Activated CD8-positive, alpha-beta memory T cell treated with anti-CD3 and anti-CD28 coated beads, Interleukin-2, amount 50 U/mL, for 48 hours (primary cell): ENCODE data around the gene MBD2.
"Not testable (repeated sequence)": the region's sequence is repeated elsewhere in the genome, so short reads cannot be mapped to it uniquely, and the experiment has no call there.

Source experiments
- DNase-seq: peaks from one replicate; pipeline ENCODE4 v3.0.0-alpha.2; 2020

The MBD2 gene, protein sequence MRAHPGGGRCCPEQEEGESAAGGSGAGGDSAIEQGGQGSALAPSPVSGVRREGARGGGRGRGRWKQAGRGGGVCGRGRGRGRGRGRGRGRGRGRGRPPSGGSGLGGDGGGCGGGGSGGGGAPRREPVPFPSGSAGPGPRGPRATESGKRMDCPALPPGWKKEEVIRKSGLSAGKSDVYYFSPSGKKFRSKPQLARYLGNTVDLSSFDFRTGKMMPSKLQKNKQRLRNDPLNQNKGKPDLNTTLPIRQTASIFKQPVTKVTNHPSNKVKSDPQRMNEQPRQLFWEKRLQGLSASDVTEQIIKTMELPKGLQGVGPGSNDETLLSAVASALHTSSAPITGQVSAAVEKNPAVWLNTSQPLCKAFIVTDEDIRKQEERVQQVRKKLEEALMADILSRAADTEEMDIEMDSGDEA

DNA sequence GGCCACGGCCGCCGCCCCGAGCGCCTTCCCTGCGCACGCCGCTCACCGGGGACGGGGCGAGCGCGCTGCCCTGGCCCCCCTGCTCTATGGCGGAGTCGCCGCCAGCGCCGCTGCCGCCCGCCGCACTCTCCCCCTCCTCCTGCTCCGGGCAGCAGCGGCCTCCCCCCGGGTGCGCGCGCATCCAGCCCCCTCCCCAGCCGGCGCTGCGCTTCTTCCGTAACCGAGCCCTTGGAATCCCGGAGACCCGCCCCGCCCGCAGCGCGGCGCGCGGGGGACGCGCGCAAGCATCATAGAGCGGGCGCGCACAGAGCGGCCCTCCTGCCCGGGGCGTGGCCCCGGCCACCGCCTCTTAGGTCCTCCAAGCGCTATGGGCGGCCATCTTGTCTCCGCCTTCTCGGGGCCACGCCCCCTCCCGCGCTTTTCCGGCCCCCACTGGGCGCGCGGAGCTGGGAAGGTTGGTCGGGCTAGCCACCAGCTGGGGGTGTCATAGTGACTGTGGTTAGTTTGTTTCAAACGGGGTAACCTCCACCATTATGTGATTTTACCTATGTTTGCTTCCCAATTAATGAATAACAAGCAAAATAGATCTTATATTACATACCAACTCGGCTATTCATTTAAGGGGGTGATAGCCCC is at the start of gene MBD2:
MBD2 (minus strand) TSS at position 291 of the 636 bp plus-strand sequence; CDS start at position 181, 110 bp downstream.
- DNase-seq = peak; percentile 96

DNA sequence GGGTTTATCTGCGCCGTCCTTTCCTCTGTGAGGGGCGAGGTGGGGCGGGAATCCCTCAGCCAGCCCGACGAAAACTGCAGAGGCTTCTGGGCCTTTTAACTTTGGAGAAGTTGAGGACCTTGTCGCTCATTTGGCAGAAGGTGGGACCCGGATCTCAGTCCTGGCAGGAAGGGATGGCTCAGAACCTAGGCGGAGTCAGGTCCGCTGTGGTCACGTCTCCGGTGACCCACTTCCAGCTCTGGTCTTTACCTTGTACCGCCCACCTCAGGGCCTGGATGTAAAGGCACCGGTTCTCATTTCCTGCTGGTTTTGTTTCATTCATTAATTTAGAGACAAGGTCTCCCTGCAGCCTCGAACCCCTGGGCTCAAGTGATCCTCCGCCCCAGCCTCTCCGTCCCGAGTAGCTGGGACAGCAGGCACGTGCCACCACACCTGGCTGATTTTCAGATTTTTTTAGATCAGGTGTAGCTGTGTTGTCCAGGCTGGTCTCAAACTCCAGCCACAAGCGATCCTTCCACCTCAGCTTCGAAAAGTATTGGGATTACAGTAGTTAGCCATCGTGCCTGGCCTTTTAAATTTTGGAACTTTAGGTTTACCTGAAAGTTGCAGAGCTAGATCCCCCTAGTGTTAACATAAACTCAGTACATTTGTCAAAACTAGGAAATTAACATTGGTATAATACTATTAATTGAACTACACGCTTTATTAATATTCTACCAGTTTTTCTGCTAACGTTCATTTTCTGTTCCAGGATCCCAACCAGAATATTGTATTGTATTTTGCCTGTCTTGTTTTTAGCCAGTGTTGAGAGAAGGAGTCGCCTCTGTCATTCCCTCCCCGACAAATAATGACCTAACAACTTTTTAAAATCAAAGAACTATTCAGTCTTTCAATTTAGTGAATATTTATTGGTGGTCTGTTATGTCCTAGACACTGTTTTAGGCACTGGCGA is 45.7 kb upstream of the MBD2 start:
- DNase-seq = no peak

DNA sequence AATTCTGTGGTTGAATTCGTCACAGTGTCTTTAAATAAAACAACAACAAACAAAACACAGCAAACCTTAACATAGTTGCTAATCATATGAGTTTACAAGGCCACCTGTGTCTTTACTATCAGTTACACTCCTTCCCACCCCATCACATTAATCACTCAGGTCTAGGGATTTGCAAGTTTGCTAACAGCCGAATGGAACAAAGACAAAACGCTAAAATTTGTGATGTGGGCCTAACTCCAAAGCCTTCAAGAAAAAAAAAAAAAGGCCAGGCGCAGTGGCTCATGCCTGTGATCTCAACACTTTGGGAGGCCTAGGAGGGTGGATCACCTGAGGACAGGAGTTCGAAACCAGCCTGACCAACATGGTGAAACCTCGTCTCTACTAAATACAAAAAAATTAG is 44.3 kb upstream of the MBD2 start:
- DNase-seq = no peak

DNA sequence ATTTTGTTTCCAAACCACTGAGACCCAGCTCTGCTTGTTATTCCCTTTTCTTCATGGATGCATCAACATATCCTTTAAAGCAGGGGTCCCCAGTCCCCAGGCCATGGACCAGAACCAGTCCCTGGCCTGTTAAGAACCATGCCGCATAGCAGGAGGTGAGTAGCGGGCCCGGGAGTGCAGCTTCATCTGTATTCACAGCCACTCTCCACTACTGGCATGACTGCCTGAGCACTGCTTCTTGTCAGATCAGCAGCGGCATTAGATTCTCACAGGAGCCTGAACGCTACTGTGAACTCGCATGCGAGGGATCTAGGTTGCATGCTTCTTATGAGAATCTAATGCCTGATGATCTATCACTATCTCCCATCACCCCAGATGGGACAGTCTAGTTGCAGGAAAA is 43.2 kb upstream of the MBD2 start:
- no peak for DNase-seq

DNA sequence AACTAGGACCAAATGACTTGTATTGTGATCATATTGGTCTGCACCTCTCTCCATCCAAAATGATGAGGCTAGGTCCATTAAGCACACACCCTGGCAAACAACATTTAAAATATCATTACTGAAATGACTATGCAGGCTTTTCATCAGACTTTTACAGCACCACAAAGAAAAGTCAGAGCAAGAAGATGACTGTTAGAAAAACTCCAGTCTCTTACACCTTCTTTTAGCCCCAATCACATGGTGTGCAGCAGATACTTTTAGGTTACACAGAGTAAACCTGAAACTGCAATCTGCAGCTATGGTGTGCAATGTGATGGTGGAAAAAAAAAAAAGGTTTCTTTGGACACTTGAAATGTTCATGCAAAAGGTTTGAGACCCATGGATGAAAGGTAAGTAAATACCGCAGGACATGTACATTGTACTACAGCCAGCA is 39.5 kb upstream of the MBD2 start:
- no peak for DNase-seq

DNA sequence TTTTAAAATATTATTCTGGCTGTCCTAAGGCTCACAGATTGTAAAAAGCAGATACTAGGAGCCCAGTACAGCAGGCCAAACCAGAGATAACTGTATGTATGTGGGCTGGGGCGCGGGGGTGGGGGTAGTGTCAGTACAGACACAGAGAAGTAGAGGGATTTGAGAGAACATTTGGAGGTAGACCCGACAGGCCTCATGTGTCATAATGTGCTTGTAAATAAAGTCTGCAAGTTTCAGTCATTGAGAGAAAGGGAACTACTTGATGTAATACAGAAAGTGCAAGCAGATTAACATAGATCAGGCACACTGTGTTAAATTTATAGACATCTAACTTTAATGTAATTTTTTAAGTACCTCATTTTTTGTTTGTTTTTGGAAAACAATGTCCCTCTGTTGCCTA is 37.4 kb upstream of the MBD2 start:
- no peak for DNase-seq

DNA sequence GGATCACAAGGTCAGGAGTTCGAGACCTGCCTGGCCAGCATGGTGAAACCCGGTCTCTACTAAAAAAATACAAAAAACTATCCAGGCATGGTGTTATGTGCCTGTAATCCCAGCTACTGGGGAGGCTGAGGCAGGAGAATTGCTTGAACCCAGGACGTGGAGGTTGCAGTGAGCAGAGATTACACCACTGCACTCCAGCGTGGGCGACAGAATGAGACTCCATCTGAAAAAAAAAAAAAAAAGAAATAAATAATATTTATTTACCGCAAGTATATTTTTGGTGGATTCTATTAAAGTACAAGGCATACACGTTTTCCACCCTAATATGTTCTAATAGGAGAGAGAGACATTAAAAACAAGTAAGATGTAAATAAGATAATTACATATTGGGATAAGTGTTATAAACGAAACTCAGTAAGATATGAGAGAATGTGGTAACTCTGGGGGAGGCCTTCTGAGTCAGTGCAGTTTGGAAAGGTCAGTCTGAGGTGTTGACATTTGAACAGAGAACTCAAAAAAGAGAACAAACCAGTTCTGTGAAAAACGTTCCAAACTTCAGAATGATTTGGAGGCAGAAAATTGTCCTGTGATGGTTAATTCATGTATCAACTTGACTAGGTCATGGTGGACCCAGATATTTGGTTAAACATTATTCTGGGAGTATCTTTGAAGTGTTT is 36.1 kb upstream of the MBD2 start:
- DNase-seq = no peak

DNA sequence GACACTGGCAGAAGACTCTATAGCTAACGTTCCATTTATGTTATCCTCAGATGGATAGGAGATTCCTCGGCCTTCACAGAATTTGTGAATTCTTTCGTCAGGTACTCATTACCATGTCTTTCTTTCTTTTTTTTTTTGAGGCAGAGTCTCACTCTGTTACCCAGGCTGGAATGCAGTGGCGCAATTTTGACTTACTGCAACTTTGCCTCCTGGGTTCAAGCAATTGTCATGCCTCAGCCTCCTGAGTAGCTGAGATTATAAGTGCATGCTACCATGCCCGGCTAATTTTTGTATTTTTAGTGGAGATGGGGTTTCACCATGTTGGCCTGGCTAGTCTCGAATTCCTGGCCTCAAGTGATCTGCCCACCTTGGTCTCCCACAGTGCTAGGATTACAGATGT is 33.3 kb upstream of the MBD2 start:
- not testable (repeated sequence) for DNase-seq

DNA sequence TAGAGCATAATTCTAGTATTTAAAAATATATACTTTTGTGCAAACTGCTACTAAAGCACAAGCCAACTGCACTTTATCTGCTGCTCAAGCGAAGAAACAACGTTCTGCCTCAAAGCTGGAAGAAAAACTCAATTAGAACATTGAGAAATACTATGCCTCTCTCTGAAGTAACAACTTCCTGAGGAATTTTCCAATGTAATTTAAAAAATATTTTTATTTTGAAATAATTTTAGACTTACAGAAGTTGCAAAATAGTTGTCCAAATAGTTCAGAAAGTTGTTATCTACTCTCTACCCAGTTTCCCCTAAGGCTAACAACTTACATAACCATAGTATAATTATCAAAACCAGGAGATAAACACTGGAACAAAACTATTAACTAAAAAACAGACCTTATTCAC is 32.5 kb upstream of the MBD2 start:
- no peak for DNase-seq

DNA sequence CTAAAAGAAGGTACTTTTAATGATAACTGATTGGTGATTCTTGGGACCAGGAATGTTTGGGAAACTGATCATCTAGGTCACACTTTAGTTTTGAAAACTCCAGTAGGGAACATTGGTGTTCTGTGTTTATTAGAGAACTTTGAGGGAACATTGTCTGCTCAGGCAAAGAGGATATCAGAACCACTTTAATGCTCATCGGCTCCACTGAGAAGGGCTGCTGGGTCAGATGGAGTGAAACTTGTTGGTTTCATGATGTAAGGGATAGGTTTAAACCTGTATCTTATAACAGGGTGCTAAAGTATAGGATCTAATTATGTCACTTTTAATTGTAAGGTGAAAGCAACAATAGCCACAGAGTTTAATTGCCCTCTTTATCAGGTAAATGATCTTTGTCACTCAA is 30.7 kb upstream of the MBD2 start:
- no peak for DNase-seq

DNA sequence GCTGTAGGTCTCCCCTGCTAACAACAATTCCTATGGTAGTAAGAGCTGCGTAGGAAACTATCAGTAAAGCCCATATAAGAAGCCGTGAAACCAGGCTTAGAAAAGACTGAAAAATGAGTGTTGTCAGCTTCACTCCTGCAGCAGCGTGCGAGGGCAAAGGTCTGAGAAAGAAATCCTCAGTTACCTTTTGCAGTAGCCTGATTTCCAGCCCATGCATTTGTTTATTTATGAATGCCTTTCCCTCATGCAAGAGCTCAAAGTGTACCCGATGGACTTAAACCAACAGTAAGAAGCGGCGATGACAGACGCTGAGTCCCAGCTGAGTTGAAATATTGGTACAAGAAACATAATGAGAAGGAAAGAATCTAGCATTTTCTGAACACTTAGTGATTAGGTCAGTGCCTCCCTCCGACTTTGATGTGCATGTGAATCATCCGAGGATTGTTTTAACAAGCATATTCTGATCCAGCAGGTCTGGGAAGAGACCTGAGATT is 29.8 kb upstream of the MBD2 start:
- no peak for DNase-seq

DNA sequence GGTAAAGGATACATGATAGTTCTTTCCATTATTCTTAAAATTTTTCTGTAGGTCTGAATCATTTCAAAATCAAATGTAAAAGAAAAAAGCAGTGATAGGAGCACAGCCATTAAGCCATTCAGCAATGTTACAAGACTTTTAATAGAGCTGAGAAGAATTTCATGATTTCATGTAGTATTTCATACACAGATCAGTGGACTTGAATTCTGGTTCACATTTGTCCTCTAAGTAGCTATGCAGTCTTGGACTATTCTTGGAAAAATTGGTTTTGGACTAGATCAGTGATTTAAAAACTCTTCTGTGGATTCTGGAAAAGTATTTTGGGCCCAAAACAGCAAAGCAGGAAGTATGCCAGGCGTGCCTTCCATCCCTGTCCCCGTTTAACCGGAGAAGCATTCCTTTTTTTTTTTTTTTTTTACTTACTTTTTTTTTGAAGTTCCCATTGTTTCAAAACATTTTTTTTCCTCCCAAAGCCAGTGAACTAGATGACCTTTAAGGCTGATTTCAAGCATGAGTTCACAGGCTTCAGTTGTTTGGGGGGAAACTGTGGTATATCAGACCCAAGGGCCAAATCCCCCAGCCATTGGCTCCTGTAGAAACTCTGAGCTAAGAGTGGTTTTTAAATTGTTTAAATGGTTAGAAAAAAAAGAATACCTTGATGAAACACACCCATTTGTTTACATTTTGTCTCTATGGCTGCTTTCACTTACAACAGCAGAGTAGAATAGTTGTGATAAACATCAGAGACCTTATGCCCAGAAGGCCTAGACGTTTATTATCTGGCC is 27.3 kb upstream of the MBD2 start:
- DNase-seq = no peak

DNA sequence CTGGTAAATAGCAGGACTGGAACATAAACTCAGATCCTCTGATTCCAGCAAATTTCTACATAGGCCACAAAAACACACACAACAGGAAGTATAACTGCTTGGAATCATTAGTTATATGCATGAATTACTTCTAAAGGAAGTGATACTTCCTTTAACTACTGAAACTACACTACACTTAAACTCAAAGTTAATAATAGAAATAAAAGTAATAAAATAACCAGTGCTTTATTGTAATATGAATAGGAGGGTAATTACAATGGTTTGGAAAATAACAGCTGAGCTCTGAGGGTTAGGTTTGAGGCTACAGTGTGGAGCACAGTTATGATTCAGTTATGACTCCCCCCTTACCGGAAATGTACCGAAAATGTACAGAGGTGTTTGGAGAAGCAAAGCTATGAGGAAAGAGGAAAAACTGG is 26.4 kb upstream of the MBD2 start:
- no peak for DNase-seq

DNA sequence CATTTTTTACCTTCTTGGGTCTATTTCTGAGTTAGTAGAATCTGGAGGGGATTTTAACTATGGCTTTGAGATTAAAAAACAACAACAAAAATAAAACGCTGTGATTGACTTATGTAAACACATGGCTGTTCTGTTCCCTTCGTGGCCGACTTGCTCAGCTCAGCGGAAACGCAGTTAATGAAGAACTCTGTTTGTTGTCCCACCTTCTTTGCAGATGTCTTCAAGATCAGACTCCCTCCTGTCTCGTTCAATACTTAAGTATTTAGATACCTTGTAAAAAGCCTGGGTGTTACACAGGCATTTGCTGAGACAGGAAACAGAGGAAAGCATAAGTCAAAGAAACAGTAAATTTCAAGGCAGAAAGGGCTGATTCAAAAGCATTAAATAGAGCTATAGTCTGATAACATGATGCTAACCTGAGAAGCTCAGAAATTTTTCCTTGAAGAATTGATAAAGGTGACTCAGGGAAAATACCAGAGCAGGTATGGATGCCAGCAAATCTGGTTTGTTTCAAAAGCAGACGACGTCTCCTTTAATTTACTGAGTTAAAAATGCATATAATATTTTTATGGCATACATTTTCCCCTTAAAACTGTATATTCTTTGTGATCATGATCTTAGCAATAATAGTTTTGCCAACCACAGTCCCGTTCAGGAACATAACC is 23.2 kb upstream of the MBD2 start:
- DNase-seq = no peak

DNA sequence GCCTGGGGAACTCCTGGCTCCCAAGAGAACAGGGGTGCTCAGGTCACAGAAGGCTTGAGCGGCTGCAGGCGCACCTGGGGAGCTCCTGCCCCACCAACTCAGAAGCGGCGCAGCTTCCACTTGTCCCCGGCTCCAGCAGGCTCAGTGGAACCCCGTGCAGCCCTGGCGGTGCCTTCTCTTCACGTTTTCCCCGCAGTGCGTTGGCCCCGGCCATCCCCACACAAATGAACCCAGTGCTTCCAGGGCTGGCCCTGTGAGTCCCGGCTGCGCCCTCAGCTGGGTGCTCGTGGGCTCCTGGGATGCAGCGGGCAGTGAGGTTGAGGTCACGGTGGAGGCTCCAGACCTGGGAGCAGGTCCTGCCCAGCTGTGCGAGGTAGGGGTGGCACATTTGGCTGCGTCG is 17.9 kb upstream of the MBD2 start:
- no peak for DNase-seq

DNA sequence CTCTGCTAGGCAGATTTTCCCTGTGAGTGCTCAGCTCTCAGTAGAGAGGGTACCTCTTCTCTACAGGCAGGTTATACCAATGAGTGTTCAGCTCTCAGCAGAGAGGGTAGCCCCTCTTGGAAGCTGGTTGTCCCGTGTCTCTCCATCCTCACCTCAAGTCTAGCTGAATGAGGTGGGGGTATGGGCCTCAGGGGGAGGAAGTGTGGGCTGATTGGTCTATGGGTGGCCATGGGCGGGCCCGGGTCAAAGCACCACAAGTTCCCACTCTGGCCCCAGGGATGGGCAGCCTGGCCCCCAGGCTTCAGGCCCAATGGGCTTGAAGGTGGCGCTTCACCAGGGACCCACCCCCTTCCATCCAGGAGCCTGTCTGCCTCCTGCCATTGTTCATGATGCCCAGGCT is 17.0 kb upstream of the MBD2 start:
- no peak for DNase-seq

DNA sequence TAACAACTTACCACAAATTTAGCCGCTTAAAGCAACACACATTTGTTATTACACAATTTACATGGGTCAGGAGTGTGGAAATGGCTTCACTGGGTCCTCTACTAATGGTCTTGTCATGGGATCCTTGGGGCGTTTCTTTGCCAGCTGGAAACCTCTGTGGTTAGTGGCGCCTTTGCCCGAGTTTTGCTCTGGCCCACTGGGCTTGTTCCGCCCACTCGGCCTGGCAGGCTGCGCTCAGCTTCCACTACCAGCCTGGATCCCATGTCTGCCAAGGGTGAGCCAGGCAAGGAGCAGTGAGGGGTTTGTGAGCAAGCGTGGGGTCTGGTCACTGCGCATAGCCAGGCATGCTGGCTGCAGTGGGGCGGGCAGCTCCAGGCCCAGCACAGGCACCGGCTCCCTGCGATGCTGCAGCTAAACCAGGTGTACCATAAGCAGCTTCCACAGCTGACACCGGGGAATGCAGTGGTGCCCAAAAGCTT is 16.2 kb upstream of the MBD2 start:
- no peak for DNase-seq

DNA sequence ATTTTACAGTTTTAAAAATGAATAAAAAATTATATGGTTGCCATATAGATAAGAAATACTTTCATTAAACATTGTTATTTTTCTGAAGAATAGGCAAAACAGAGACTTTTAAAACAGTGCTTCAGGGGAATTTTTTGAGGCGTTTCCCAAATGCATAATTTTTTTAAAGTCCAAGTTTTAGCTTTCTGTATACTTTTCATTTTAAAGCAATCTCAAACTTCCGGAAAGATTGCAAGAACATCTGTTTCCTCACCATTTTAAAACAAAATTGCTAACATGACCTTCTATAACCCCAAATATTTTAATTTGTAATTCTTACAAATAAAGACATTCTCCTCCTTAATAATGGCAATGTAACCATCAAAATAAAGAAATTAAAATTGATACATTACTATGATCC is 15.1 kb upstream of the MBD2 start:
- DNase-seq = no peak

DNA sequence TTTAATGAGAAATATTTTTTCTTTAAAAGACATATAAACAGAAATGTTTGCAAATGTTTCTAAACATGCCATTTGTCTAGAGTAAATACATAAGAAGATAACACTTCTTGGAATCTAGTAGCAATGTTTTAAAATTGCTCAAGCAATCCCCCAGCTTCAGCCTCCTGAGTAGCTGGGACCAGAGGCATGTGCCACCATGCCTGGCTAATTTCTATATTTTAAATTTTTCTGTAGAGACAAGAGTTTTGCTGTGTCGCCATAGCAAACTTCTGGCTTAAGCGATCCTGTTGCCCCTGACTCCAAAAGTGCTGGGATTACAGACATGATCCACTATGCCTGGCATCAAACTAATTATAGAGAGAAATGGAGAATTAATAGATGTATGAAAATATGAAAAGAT is 14.6 kb upstream of the MBD2 start:
- no peak for DNase-seq

DNA sequence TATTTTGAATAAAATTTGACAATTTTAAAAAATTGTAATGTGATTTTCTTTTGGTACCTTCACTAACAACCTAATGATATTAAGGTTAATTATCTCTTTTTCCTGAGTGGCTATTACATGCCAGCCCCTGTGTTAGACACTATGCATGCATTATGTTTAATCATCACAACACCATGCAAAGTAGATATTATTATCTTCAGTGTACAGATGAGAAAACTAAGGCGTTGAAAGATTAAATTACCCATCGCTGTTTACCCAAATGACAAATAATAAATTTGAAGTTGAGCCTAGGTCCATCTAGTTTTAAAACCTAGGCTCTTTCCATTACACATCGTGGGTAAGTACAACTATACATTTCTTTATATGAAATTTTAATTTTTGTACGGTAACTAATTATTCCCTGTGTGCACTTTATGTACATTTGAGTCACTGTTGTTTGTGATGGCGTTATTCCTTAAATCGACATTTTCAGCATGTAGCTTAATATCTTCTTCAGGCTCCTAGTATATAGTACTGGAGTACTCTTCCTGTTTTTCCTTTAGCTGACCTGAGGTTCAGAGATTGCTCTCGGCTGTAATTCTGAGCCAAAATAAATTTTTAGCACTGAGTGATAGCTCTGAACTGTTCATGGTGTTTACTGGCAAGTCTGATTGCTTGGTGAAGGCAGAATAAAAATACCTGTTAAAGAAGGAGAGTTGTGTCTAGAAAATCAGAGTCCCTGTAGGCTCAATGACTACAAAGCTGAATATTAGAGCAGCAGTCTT is 13.9 kb upstream of the MBD2 start:
- no peak for DNase-seq
